ENCODE data around the gene SNX4.

SNX4 gene

GRCh38 chr3:125403789-125404188 lies 116.2 kb downstream of the SNX4 start:
- DNase-seq (ENCODE audit: low read depth) = no peak

DNA sequence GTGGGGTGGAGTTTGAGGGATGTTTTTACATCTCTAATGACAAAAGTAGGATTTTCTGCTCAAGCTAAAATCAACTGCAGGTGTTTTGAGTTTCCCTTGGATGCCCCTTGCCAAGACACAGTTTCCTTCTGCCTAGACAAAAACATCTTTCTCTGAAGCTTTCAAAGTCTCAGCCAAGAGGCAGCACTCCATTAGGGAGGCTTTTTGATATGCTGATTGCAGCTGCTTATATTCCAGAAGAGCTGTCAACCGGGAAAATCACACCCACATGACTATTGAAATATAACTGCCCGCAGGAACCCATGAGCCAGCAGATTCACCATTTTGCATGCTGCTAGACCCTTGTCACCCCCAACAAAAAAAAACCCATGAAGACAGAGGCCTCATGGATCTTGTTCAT lies 117.4 kb downstream of the SNX4 start:
- no peak for DNase-seq (ENCODE audit: low read depth)

- no peak for DNase-seq (ENCODE audit: low read depth)
These were observed 118.6 kb downstream of the SNX4 start for GRCh38 chr3:125401402-125401801.

DNA sequence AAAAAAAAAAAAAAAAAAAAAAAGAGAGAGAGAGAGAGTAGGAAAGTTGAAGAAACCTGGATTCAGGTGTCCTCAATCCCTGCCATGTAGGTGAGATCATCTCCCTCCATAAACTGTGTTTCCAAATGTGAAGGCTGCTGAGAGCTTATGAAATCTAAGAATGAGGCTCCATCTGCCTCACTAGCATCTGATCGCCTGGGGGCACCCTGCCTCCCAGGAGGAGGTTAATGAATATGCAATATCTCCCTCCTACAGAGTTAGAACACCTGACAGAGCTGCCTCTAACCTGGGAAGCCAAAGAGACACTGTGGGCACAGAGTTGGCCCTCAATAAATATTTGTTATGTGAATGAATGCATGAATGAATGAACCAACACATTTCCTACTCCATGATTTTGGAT lies 121.0 kb downstream of the SNX4 start:
- DNase-seq (ENCODE audit: low read depth) = no peak
